Parathyroid adenoma (tissue), 2 donors: ENCODE data around the gene GCNT1.
"Not testable (repeated sequence)": the region's sequence is repeated elsewhere in the genome, so short reads cannot be mapped to it uniquely, and the experiment has no call there.

ENCODE experiments used
- H2AFZ ChIP-seq: fragments of 300-600 bp; sonication (generic); one replicate; pipeline ENCODE4 v1.7.0; 2017; ENCODE audit warnings: antibody characterized with exemption, mild to moderate bottlenecking
- H3K27ac ChIP-seq: fragments of 300-600 bp; sonication (generic); one replicate; pipeline ENCODE4 v1.7.0; 2017
- H3K27me3 ChIP-seq: fragments of 300-600 bp; sonication (generic); one replicate; pipeline ENCODE4 v1.7.0; 2017; ENCODE audit warnings: low read length; ENCODE audit not compliant: control insufficient read depth, insufficient read depth
- H3K36me3 ChIP-seq: fragments of 300-600 bp; sonication (generic); one replicate; pipeline ENCODE4 v1.7.0; 2017; ENCODE audit warnings: low read length; ENCODE audit not compliant: control insufficient read depth, insufficient read depth
- H3K4me1 ChIP-seq: fragments of 300-600 bp; sonication (generic); one replicate; pipeline ENCODE4 v1.7.0; 2017; ENCODE audit warnings: control low read depth
- H3K4me2 ChIP-seq: fragments of 300-600 bp; sonication (generic); one replicate; pipeline ENCODE4 v1.7.0; 2017; ENCODE audit warnings: low read length
- H3K4me3 ChIP-seq: fragments of 300-600 bp; sonication (generic); one replicate; pipeline ENCODE4 v1.7.0; 2017; ENCODE audit warnings: low read depth, low read length
- H3K79me2 ChIP-seq: fragments of 300-600 bp; sonication (generic); one replicate; pipeline ENCODE4 v1.7.0; 2017; ENCODE audit warnings: control low read depth
- H3K9ac ChIP-seq: fragments of 300-600 bp; sonication (generic); one replicate; pipeline ENCODE4 v1.7.0; 2017; ENCODE audit warnings: mild to moderate bottlenecking
- H3K9me3 ChIP-seq: fragments of 300-600 bp; sonication (generic); one replicate; pipeline ENCODE4 v1.7.0; 2017; ENCODE audit warnings: low read length; ENCODE audit not compliant: control insufficient read depth
- CTCF ChIP-seq: fragments of 300-600 bp; sonication (generic); IDR thresholded peaks from one replicate; pipeline ENCODE4 v1.7.0; 2017; ENCODE audit warnings: antibody characterized with exemption, mild to moderate bottlenecking
- donor health status: primary hyperparathyroidism.

GCNT1 gene

GRCh38 chr9:76530458-76531110 lies 71.6 kb downstream of the GCNT1 start:
- H3K4me2 ChIP-seq = peak overlapping the region; percentile 1
- H3K4me1 ChIP-seq = peaks cover 3% of the 10 kb centered on the region
- H3K36me3 ChIP-seq = no peaks in the 10 kb centered on the region
- no peak overlapping the region for H3K27ac ChIP-seq
- no peak overlapping the region for H3K9ac ChIP-seq
- H3K79me2 ChIP-seq = peaks cover 4% of the 10 kb centered on the region
- TF ChIP-seq CTCF = no peak
- H2AFZ ChIP-seq = peak overlapping the region; percentile 46
- H3K4me3 ChIP-seq = no peak overlapping the region
- H3K9me3 ChIP-seq = no peaks in the 10 kb centered on the region
- H3K27me3 ChIP-seq = no peaks in the 10 kb centered on the region

GRCh38 chr9:76531231-76531780 lies 72.3 kb downstream of the GCNT1 start:
- Histone ChIP-seq H3K9ac (no peak overlapping the region), H3K4me1 (peaks cover 3% of the 10 kb centered on the region), H3K4me3 (no peak overlapping the region), H3K36me3 (no peaks in the 10 kb centered on the region), H2AFZ (peak overlapping the region; percentile 46), H3K9me3 (no peaks in the 10 kb centered on the region), H3K4me2 (no peak overlapping the region), H3K27me3 (no peaks in the 10 kb centered on the region), H3K79me2 (peaks cover 4% of the 10 kb centered on the region), H3K27ac (no peak overlapping the region)
- no peak for TF ChIP-seq CTCF

GRCh38 chr9:76532877-76533276 lies 73.9 kb downstream of the GCNT1 start:
- not testable (repeated sequence) for H3K27me3 ChIP-seq, H3K4me2 ChIP-seq, H3K9me3 ChIP-seq, H3K9ac ChIP-seq, H3K36me3 ChIP-seq, H3K4me3 ChIP-seq, H3K27ac ChIP-seq, H3K4me1 ChIP-seq, H3K79me2 ChIP-seq, H2AFZ ChIP-seq

- Histone ChIP-seq H3K36me3 (no peaks in the 10 kb centered on the region), H3K9me3 (no peaks in the 10 kb centered on the region), H3K79me2 (peaks cover 4% of the 10 kb centered on the region), H2AFZ (no peak overlapping the region), H3K4me1 (peaks cover 6% of the 10 kb centered on the region), H3K4me2 (no peak overlapping the region), H3K27me3 (no peaks in the 10 kb centered on the region), H3K9ac (no peak overlapping the region), H3K27ac (no peak overlapping the region), H3K4me3 (no peak overlapping the region)
- TF ChIP-seq CTCF = no peak
Observed at GRCh38 chr9:76534026-76534425, 75.0 kb downstream of the GCNT1 start.

- Histone ChIP-seq H3K9me3 (no peaks in the 10 kb centered on the region), H3K27ac (peak overlapping the region; percentile 21), H3K79me2 (no peaks in the 10 kb centered on the region), H2AFZ (no peak overlapping the region), H3K4me3 (no peak overlapping the region), H3K4me1 (peaks cover 6% of the 10 kb centered on the region), H3K4me2 (peak overlapping the region; percentile 31), H3K9ac (no peak overlapping the region), H3K36me3 (no peaks in the 10 kb centered on the region), H3K27me3 (no peaks in the 10 kb centered on the region)
- no peak for TF ChIP-seq CTCF
Observed at GRCh38 chr9:76537150-76537646, 78.2 kb downstream of the GCNT1 start.
